ENCODE measurements around the gene FIBP. TPM values are rescaled to one million over a fixed set of nuclear protein-coding genes. Genes with fewer than 3 reads are reported as not detected.
A peak's percentile ranks its signal among the peaks of the same experiment; 100 is the strongest.

Gene FIBP
- total and polyA plus RNA-seq, 10 of the 15 experiments (the other 5 are each of a cell fraction or from before 2014, with no cell fraction given), result 65.1 to 182 (median 94.6) TPM

- no peak for TF ChIP-seq BCLAF1 (IDR thresholded peaks at IDR 0.05)
- TF ChIP-seq TCF3 (IDR thresholded peaks at IDR 0.05; ENCODE audit: borderline replicate concordance, insufficient read depth, low read depth, low read length), result no peak
- TF ChIP-seq USF2 (IDR thresholded peaks at IDR 0.05; ENCODE audit: borderline replicate concordance, low read depth, low read length), result no peak
- TF ChIP-seq BRCA1 (IDR thresholded peaks at IDR 0.05; ENCODE audit: low read depth, low read length), result no peak
- no peak for TF ChIP-seq CEBPB (IDR thresholded peaks at IDR 0.05; ENCODE audit: borderline replicate concordance in 1 of 2, low read depth in 2 of 2, low read length in 2 of 2)
- TF ChIP-seq SMAD1 (IDR thresholded peaks at IDR 0.05; ENCODE audit: low read depth, partially characterized antibody), result no peak
- no peak for TF ChIP-seq ZNF622 (IDR thresholded peaks at IDR 0.05)
- TF ChIP-seq POLR2AphosphoS2 (IDR thresholded peaks at IDR 0.05; ENCODE audit: low read depth, low read length), result no peak
- TF ChIP-seq POLR2AphosphoS5 (IDR thresholded peaks at IDR 0.05; ENCODE audit: low read length), result no peak
- TF ChIP-seq ZNF24 (IDR thresholded peaks at IDR 0.05), result no peak
- no peak for TF ChIP-seq HDAC6 (IDR thresholded peaks at IDR 0.05; ENCODE audit: unreplicated experiment)
- no peak for TF ChIP-seq HCFC1 (IDR thresholded peaks at IDR 0.05; ENCODE audit: low read length)
- no peak for TF ChIP-seq BCL3 (IDR thresholded peaks at IDR 0.05; ENCODE audit: borderline replicate concordance, insufficient read depth, low read depth, low read length, poor library complexity, severe bottlenecking)
- TF ChIP-seq IRF5 (IDR thresholded peaks at IDR 0.05; ENCODE audit: borderline replicate concordance), result no peak
- TF ChIP-seq ZBTB4 (CRISPR knock-in tag; IDR thresholded peaks at IDR 0.05), result no peak
- TF ChIP-seq CHD1 (IDR thresholded peaks at IDR 0.05; ENCODE audit: low read depth, low read length), result no peak
- no peak for TF ChIP-seq IKZF2 (IDR thresholded peaks at IDR 0.05)
- no peak for TF ChIP-seq NR2C2 (IDR thresholded peaks at IDR 0.05; ENCODE audit: borderline replicate concordance, control insufficient read depth, insufficient read length, low read depth)
- peak; percentile 42 for TF ChIP-seq BACH1 (IDR thresholded peaks at IDR 0.05; ENCODE audit: borderline replicate concordance)
Measured at GRCh38 chr11:65918211-65919140, 30.2 kb upstream of the FIBP start, which contains the start of gene C11orf68 (continued).

All from GM12878 (cell line).